Keratinocyte (primary cell): ENCODE measurements around the gene SEMA4D. TPM values are rescaled to one million over a fixed set of nuclear protein-coding genes. Genes with fewer than 3 reads are reported as not detected.

Source experiments
- DNase-seq: peaks from one replicate; pipeline ENCODE4 v3.0.0-alpha.2; 2011; ENCODE audit warnings: low read depth, missing footprints, low spot score
- FAIRE-seq: peaks from 2 replicates; lab custom pipeline; 2011; peaks lifted over from hg19 to GRCh38; lab: Jason Lieb, UNC
- H2AFZ ChIP-seq: 2 replicates; pipeline ENCODE4 v1.6.0; 2012; ENCODE audit warnings: low read length, control low read depth, inconsistent platforms; ENCODE audit not compliant: control insufficient read depth
- H3K27ac ChIP-seq: 2 replicates; pipeline ENCODE4 v1.5.1; 2011; ENCODE audit warnings: low read length; ENCODE audit not compliant: control insufficient read depth, insufficient read depth
- H3K27me3 ChIP-seq: 3 replicates; pipeline ENCODE4 v1.6.0; 2011; ENCODE audit warnings: low read length; ENCODE audit not compliant: control insufficient read depth, insufficient read depth; ENCODE audit errors: extremely low read depth
- H3K36me3 ChIP-seq, 2 experiments: 2 replicates in 1 of 2; 3 replicates in 1 of 2; pipeline ENCODE4 v1.5.1; 2011; ENCODE audit warnings: low read length in 2 of 2, mild to moderate bottlenecking in 1 of 2; ENCODE audit not compliant: control insufficient read depth in 2 of 2, insufficient read depth in 2 of 2; ENCODE audit errors: extremely low read depth in 1 of 2
- H3K4me1 ChIP-seq: 3 replicates; pipeline ENCODE4 v1.5.1; 2011; ENCODE audit warnings: low read length; ENCODE audit not compliant: control insufficient read depth, insufficient read depth; ENCODE audit errors: extremely low read depth
- H3K4me2 ChIP-seq: 3 replicates; pipeline ENCODE4 v1.6.0; 2011; ENCODE audit warnings: low read depth, low read length; ENCODE audit not compliant: control insufficient read depth, insufficient read depth; ENCODE audit errors: extremely low read depth
- H3K4me3 ChIP-seq, 3 experiments: fragments of 200-600 bp in 1 of 3; sonication (generic) in 1 of 3; 2 replicates in 2 of 3; 3 replicates in 1 of 3; pipeline ENCODE4 v1.5.1; 2011 to 2016; ENCODE audit warnings: low read length in 3 of 3, mild to moderate bottlenecking in 3 of 3, control low read depth in 2 of 3, inconsistent platforms in 1 of 3, low read depth in 1 of 3, mixed read lengths in 1 of 3, mixed run types in 1 of 3, moderate library complexity in 1 of 3; ENCODE audit not compliant: control insufficient read depth in 2 of 3, insufficient read depth in 2 of 3; ENCODE audit errors: extremely low read depth in 1 of 3
- H3K79me2 ChIP-seq: 2 replicates; pipeline ENCODE4 v1.6.0; 2012; ENCODE audit warnings: low read length; ENCODE audit not compliant: control insufficient read depth, insufficient read depth
- H3K9ac ChIP-seq: 3 replicates; pipeline ENCODE4 v1.6.0; 2011; ENCODE audit warnings: low read length; ENCODE audit not compliant: control insufficient read depth, insufficient read depth; ENCODE audit errors: extremely low read depth
- H3K9me1 ChIP-seq: 3 replicates; pipeline ENCODE4 v1.6.0; 2011; ENCODE audit warnings: low read length; ENCODE audit not compliant: control insufficient read depth, insufficient read depth; ENCODE audit errors: extremely low read depth
- H3K9me3 ChIP-seq: 2 replicates; pipeline ENCODE4 v1.5.1; 2012; ENCODE audit warnings: low read depth, low read length; ENCODE audit not compliant: control insufficient read depth
- H4K20me1 ChIP-seq: 3 replicates; pipeline ENCODE4 v1.6.0; 2011; ENCODE audit warnings: low read length; ENCODE audit not compliant: control insufficient read depth, insufficient read depth; ENCODE audit errors: extremely low read depth
- EZH2 ChIP-seq: IDR thresholded peaks from one replicate; pipeline ENCODE4 v1.6.1; 2012; ENCODE audit warnings: inconsistent platforms, mild to moderate bottlenecking, low read length, moderate library complexity
- dilution Hi-C: fragments of 300-500 bp; cut with MboI; formaldehyde crosslinking; loops from one replicate; pipeline ENCODE4 v1.7.0; 2020; ENCODE audit warnings: low sequenced_read_pairs; ENCODE audit not compliant: extremely low pct_ligation_motif_present
- polyA plus RNA-seq, 5 experiments: library from polyadenylated mRNA; depleted of rRNA in 3 of 5; stranded (reverse) in 3 of 5; stranded (forward) in 1 of 5; unstranded in 1 of 5; fragments of >200 nt; gene quantifications; 1 replicate in 1 of 5; 2 replicates in 3 of 5; 3 replicates in 1 of 5; pipeline versions ENCODE4 v1.2.1 to v1.2.3, GENCODE V29; 2011 to 2012; ENCODE audit warnings: missing spikeins in 2 of 5, low read depth in 1 of 5, low replicate concordance in 1 of 5
- TF ChIP-seq, protein P1 (sequence below), 3 experiments: IDR thresholded peaks in 1 of 3; conservative IDR thresholded peaks in 1 of 3; optimal IDR thresholded peaks in 1 of 3; 2 replicates in 2 of 3; 3 replicates in 1 of 3; pipeline versions ENCODE3 to v1.5.1; 2011; ENCODE audit warnings: low read length in 3 of 3, mild to moderate bottlenecking in 3 of 3, moderate library complexity in 2 of 3, control low read depth in 1 of 3, inconsistent platforms in 1 of 3; ENCODE audit not compliant: insufficient read depth in 2 of 3; ENCODE audit errors: extremely low read depth in 1 of 3

SEMA4D gene
- polyA plus RNA-seq, 1 donor (not counting 4 experiments of a cell fraction or from before 2014, with no cell fraction given): 0.43 TPM

DNA sequence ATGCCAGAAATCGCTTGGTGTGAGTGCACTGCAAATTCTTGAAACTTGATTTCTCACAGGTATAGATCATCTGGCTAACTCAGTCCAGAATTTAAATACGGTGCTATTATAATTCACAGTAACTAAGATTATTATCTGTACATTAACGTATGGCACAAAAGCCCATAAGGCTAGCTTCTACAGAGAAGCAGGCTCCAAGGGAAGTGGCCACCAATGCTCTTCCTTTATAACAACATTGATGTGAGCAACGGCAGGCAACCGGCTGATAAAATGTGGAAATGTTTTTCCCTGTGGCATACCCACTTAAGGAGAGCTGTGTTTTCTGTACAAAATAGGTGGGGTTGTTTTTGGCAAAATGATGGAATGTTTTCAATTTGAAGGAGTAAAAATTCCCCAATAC, 35.7 kb downstream of the SEMA4D start:
- Histone ChIP-seq H3K79me2 (no peaks in the 10 kb centered on the region), H3K4me1 (no peaks in the 10 kb centered on the region), H3K36me3 (no peaks in the 10 kb centered on the region), H3K4me3 (no peak overlapping the region), H3K9me3 (no peaks in the 10 kb centered on the region), H2AFZ (no peak overlapping the region), H4K20me1 (no peaks in the 10 kb centered on the region), H3K27ac (no peak overlapping the region), H3K4me2 (no peak overlapping the region), H3K9me1 (no peaks in the 10 kb centered on the region), H3K9ac (no peak overlapping the region), H3K27me3 (no peaks in the 10 kb centered on the region)
- no peak for FAIRE-seq
- DNase-seq: no peak
- TF ChIP-seq, protein P1, sequence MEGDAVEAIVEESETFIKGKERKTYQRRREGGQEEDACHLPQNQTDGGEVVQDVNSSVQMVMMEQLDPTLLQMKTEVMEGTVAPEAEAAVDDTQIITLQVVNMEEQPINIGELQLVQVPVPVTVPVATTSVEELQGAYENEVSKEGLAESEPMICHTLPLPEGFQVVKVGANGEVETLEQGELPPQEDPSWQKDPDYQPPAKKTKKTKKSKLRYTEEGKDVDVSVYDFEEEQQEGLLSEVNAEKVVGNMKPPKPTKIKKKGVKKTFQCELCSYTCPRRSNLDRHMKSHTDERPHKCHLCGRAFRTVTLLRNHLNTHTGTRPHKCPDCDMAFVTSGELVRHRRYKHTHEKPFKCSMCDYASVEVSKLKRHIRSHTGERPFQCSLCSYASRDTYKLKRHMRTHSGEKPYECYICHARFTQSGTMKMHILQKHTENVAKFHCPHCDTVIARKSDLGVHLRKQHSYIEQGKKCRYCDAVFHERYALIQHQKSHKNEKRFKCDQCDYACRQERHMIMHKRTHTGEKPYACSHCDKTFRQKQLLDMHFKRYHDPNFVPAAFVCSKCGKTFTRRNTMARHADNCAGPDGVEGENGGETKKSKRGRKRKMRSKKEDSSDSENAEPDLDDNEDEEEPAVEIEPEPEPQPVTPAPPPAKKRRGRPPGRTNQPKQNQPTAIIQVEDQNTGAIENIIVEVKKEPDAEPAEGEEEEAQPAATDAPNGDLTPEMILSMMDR (optimal IDR thresholded peaks at IDR 0.05 in 1 of 3, IDR thresholded peaks at IDR 0.05 in 1 of 3, conservative IDR thresholded peaks at IDR 0.05 in 1 of 3; ENCODE audit: extremely low read depth in 1 of 3, insufficient read depth in 2 of 3, low read length in 3 of 3): no peak
- TF ChIP-seq EZH2: no peak
- dilution Hi-C loops: no loop called here

- H3K9me3 ChIP-seq: no peaks in the 10 kb centered on the region
- no peaks in the 10 kb centered on the region for H4K20me1 ChIP-seq
- no peak overlapping the region for H2AFZ ChIP-seq
- no peaks in the 10 kb centered on the region for H3K9me1 ChIP-seq
- no peaks in the 10 kb centered on the region for H3K36me3 ChIP-seq
- TF ChIP-seq EZH2: no peak
- TF ChIP-seq, protein P1 (optimal IDR thresholded peaks at IDR 0.05 in 1 of 3, IDR thresholded peaks at IDR 0.05 in 1 of 3, conservative IDR thresholded peaks at IDR 0.05 in 1 of 3; ENCODE audit: extremely low read depth in 1 of 3, insufficient read depth in 2 of 3, low read length in 3 of 3): no peak
- no peak overlapping the region for H3K27ac ChIP-seq
- no peak overlapping the region for H3K4me3 ChIP-seq
- H3K27me3 ChIP-seq: no peaks in the 10 kb centered on the region
- dilution Hi-C loops: no loop called here
- no peak overlapping the region for H3K9ac ChIP-seq
- FAIRE-seq (no peak), DNase-seq (no peak)
- no peak overlapping the region for H3K4me2 ChIP-seq
- no peaks in the 10 kb centered on the region for H3K4me1 ChIP-seq
- no peaks in the 10 kb centered on the region for H3K79me2 ChIP-seq
Measured at GRCh38 chr9:89461265-89461664, 36.6 kb downstream of the SEMA4D start.
